CD4-positive, alpha-beta T cell treated with Interleukin-12 subunit alpha and Interleukin-12 subunit beta, for 1 hour (primary cell): ENCODE data around the gene ARHGEF16.

Experiments used
- DNase-seq: peaks from one replicate; pipeline ENCODE4 v3.0.0-alpha.2; 2020

ARHGEF16 gene

GRCh38 chr1:3522112-3522511 is 67.6 kb downstream of the ARHGEF16 start:
- DNase-seq = no peak

- no peak for DNase-seq
These were observed 68.2 kb downstream of the ARHGEF16 start for GRCh38 chr1:3522564-3523265.

DNA sequence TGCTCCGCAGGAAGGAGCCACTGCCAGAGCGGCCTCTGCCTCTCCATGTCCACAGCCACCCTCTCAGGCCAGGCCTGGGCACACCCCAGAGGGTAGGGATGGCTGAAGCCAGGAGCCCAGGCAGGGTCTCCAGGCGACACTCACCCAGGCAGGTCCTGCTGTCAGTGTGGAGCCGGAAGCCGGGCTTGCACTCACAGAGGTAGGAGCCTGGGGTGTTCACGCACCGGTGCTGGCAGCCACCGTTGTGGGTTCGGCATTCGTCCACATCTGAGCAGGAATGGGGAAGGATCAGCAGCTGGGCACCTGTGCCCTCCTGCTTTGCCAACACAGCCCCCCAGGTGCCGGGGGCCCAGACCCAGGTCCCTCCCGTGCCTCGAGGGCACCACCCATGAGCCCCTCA is 69.5 kb downstream of the ARHGEF16 start:
- DNase-seq = no peak

DNA sequence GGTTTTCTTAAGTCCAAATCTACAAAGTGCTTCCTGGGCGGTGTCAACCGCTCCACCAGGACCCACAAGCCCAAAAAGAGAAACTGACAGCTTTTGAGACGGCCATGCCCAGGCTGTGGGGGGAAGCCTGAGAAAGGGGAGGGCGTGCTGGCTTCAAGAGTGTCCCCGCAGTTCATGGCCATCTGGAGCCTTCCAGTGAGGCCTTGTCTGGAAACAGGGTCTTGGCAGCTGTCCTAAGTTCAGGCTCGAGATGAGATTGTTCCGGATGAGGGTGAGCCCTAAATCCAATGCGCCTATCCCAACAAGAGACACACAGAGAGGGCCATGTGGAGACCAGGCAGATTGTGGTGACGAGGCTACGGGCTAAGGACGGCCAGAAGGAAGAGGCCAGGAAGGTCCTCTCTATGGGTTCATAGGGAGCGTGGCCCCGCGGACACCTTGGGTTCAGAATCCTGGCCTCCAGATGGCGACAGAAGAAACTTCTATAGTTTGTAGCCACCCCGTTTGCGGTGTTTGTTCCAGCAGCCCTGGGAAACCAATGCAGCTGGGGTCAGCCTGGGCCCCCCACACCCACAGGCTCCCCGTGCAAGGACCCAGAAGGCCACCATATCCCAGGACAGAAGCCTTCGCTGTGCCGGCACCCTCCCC is 70.2 kb downstream of the ARHGEF16 start:
- DNase-seq = no peak

GRCh38 chr1:3525551-3526482 is 71.4 kb downstream of the ARHGEF16 start:
- DNase-seq = no peak

DNA sequence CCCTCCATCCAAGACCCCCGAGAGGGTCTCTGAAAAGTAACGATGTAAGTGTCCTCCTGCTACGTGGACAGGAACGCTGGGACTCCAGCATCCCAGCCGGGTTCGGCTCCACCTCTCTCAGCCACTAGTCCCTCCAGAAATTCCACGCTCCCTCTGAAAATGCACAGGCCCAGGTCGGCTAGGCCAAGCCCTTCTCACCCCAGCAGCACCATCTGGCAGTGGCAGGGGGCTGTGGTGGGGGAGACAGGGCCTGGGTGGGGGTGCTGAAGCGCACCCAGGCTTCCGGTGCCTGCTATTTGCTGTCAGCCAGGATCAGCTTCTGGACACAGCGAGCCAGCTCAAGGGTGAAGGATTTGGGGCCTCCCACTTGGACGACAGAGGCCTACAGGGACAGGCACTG is 73.3 kb downstream of the ARHGEF16 start:
- no peak for DNase-seq

DNA sequence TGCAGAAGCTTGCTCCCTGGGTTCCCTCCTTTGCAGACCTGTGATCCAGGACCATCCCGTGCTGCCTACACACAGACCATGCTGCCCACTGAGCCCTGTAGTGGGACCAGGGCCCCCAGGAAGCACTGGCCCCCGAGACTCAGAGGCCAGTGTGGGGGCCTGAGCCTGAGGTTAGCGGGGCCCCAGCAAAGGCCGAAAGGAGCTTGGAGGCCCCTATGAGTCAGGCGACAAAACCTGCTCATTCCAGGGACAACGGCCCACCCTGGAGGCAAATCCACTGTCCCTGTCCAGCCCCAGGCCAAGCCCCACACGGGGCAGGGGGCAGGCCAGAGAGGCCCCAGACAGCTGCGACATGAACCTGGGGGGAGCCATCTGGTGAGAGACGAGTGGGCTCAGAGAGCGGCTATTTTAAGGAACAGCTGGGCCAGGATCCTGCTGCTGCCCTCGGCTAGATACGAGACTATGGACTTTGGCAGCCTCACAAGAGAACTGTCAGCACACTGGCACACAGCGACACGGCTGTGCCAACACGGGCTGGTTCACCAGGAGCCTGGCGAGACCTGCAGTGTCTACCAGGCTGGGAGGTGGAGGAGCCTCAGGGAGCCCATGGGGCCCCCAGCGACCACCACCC is 74.7 kb downstream of the ARHGEF16 start:
- DNase-seq = no peak

DNA sequence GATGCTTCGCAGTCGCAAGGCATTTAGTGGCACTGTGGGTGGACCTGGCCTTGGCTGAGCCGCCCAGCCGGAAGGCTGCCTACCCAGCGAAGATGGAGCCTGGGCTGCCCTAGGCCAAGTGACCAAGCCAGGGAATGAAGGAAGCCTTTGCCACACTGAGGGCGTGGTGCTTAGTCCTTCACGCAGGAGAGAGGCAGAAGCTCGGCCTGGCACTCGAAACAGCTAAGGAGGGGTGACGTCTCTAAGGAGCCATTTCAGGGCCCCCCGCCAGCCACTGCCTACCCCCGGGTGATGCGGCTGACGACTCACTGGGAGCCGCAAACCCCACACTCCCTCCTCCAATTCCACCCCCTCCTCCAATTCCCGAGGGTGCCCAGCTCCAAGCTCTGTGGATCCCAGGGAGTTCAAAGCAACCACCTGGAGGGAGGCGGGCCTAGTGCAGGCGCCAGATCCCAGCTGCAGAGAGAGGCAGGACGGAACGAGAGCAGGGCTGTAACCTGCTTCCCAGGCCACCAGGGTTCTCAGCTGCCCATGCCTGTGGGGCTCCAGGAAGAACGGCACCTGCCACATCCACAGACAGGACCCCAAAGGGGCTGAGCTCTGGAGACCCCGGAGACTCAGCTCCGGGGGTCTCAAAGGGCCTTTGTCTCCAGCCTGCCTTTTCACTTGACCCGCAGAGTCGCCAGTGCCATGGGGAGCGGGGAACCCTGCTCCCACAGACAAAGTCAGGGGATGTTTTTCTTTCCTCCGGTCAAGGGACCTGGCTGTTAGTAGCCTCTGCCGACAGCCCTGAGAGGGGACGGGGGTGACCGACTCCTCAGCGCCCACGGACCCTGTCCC is 75.8 kb downstream of the ARHGEF16 start:
- DNase-seq = no peak
